ENCODE data around the gene BRD9.

The BRD9 gene

DNA sequence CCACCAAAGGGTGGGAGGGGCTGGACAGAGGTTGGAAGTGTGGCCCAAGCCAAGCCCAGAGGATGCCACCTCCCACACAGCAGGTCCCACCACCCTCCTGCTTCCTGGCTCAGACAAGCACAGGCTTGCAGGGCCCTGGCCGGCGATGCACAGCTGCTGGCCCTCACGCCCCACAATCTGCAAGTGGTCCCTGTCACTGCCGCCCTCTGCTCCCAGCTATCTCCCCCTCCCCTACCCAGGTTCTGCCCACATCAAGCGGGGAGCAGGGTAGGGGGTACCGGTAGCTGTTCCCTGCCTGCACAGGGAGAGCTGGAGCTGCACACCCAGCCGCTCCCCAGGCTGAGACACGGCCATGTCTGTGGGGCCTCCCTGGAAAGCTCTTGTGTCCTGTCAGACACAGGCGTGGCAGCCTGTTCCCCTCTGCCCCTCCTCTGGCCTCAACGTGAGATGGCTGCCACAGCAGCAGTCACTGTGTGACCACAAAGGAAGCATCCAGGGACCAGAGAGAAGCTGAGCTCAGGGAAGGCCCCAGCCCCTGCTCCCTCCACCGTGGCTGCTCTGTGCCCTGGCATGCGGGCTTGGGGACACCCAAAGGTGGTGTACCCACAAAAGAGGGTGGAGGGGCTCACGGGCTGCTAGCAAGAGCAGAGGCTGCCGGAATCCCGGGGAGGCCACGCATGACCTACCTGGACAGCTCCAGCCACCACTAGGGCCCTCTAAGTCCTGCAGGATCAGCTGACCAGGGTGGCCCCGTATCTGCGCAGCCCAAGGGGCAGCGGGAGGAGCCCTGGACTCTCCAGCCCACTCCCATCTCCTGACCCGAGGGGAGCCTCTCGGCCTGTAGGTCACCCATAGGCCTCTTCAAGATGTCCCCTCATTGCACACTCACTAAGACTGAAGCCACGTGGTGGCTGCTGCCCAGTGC is 30.9 kb downstream of the BRD9 start:
- H3K36me3 ChIP-seq (ENCODE audit: control insufficient read depth, insufficient read depth, low read length, severe bottlenecking) = peaks cover 11% of the 10 kb centered on the region
- no peaks in the 10 kb centered on the region for H3K9me3 ChIP-seq (ENCODE audit: control insufficient read depth, low read length)
- H3K9ac ChIP-seq (ENCODE audit: low read length) = no peak overlapping the region
- no peaks in the 10 kb centered on the region for H3K27me3 ChIP-seq (replicated peaks; ENCODE audit: control insufficient read depth, insufficient read depth, low read length)
- H3K4me1 ChIP-seq (ENCODE audit: control insufficient read depth, insufficient read depth, low read length) = no peaks in the 10 kb centered on the region
- no peak overlapping the region for H3K4me3 ChIP-seq (ENCODE audit: low read length)
- DNase-seq (ENCODE audit: low read depth) = no peak

DNA sequence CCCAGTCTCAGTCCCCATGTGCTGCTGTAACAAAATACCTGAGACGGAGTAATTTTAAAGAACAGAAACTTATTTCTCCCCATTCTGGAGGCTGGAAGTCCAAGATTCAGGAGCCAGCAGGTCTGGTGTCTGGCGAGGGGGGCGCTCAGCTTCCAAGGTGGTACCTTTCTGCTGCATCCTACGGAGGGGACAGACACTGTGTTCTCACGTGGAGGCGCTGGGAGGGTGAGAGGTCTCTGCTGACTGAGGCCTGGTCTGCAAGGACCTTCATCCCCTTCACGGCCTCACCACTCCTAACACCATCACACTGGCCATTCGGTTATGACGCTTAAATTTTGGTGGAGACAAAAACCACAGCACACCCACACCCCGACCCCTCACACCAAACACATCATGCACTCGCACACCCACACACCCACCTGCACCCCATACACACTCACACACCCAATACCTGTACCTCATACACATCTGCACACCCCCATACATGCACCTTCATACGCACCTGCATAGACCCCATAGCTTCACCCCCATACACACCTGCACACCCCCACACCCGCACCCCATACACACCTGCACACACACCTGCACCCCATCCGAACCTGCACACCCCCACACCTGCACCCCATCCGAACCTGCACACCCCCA is 32.0 kb downstream of the BRD9 start:
- Histone ChIP-seq H3K27me3 (replicated peaks; ENCODE audit: control insufficient read depth, insufficient read depth, low read length) (peaks cover 4% of the 10 kb centered on the region), H3K4me1 (ENCODE audit: control insufficient read depth, insufficient read depth, low read length) (no peaks in the 10 kb centered on the region), H3K9ac (ENCODE audit: low read length) (no peak overlapping the region), H3K4me3 (ENCODE audit: low read length) (no peak overlapping the region), H3K9me3 (ENCODE audit: control insufficient read depth, low read length) (no peaks in the 10 kb centered on the region), H3K36me3 (ENCODE audit: control insufficient read depth, insufficient read depth, low read length, severe bottlenecking) (peaks cover 11% of the 10 kb centered on the region)
- no peak for DNase-seq (ENCODE audit: low read depth)

DNA sequence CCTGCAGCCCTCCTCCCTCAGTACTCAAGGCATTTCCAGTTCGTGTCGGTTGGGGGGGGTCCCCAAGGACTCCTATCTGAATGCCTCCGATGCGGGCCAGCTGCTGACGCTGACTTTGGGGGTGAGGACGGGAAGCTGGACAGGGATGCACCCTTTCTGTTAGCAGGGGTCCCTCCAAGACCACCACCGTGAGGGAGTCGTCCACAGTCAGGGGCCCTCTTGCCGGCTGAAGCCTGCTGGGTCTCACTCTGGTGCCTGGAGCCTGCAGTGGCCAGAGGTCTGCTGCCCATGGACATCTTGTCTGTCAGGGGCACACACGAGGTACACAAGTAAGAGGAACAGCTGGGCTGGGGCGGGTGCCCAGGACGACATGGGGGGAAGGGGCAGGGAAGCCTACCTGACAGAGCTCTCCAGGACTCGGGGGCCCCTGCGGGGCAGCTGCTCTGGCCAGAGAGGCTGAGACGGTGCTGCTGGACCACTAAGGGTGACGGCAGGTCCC is 32.8 kb downstream of the BRD9 start:
- Histone ChIP-seq H3K9ac (ENCODE audit: low read length) (no peak overlapping the region), H3K36me3 (ENCODE audit: control insufficient read depth, insufficient read depth, low read length, severe bottlenecking) (peaks cover 11% of the 10 kb centered on the region), H3K9me3 (ENCODE audit: control insufficient read depth, low read length) (no peaks in the 10 kb centered on the region), H3K4me3 (ENCODE audit: low read length) (no peak overlapping the region), H3K27me3 (replicated peaks; ENCODE audit: control insufficient read depth, insufficient read depth, low read length) (peaks cover 4% of the 10 kb centered on the region), H3K4me1 (ENCODE audit: control insufficient read depth, insufficient read depth, low read length) (no peaks in the 10 kb centered on the region)
- DNase-seq (ENCODE audit: low read depth) = no peak

DNA sequence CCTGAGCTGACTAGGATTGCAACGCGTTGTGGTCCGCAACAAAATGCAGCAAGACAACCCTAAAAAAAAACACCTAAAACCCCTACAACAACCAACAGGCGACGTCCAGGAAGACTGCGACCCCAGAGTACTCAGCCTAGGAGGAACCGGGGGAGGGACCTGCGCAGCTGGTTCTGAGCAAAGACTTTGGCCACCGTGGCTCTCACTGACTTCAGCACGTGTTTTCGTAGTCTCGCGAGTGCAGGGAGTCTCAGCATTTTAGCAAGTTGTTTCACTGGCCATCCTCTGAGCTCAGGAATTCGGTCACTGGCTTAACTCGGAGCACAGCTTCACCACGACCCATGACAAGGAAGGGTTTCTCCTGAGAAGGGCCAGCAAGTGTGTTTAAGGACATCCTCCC is 33.2 kb downstream of the BRD9 start:
- no peaks in the 10 kb centered on the region for H3K4me1 ChIP-seq (ENCODE audit: control insufficient read depth, insufficient read depth, low read length)
- peaks cover 9% of the 10 kb centered on the region for H3K36me3 ChIP-seq (ENCODE audit: control insufficient read depth, insufficient read depth, low read length, severe bottlenecking)
- H3K4me3 ChIP-seq (ENCODE audit: low read length) = no peak overlapping the region
- DNase-seq (ENCODE audit: low read depth) = no peak
- H3K27me3 ChIP-seq (replicated peaks; ENCODE audit: control insufficient read depth, insufficient read depth, low read length) = peaks cover 5% of the 10 kb centered on the region
- no peaks in the 10 kb centered on the region for H3K9me3 ChIP-seq (ENCODE audit: control insufficient read depth, low read length)
- H3K9ac ChIP-seq (ENCODE audit: low read length) = no peak overlapping the region

DNA sequence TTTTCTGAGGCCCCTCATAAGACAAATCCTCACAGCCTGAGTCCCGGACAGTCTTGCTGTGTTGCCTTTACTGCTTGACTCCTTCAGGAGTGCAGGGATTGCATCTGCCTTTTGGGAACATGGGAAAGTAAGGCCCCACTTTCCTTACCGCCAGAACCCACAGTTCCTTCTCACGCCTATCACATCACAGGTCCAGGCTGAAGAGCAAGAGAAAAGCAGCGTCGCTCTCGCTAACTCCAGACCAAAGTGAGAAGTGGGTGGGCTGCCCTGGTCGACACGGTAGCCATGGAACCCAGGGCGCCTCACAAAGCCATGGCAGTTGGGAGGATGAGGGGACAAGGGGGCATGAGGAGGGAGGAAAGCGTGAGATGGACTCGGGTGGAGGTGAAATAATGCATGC is 33.9 kb downstream of the BRD9 start:
- Histone ChIP-seq H3K9me3 (ENCODE audit: control insufficient read depth, low read length) (no peaks in the 10 kb centered on the region), H3K4me3 (ENCODE audit: low read length) (no peak overlapping the region), H3K9ac (ENCODE audit: low read length) (no peak overlapping the region), H3K4me1 (ENCODE audit: control insufficient read depth, insufficient read depth, low read length) (no peaks in the 10 kb centered on the region), H3K27me3 (replicated peaks; ENCODE audit: control insufficient read depth, insufficient read depth, low read length) (peaks cover 7% of the 10 kb centered on the region), H3K36me3 (ENCODE audit: control insufficient read depth, insufficient read depth, low read length, severe bottlenecking) (peaks cover 3% of the 10 kb centered on the region)
- DNase-seq (ENCODE audit: low read depth) = no peak

DNA sequence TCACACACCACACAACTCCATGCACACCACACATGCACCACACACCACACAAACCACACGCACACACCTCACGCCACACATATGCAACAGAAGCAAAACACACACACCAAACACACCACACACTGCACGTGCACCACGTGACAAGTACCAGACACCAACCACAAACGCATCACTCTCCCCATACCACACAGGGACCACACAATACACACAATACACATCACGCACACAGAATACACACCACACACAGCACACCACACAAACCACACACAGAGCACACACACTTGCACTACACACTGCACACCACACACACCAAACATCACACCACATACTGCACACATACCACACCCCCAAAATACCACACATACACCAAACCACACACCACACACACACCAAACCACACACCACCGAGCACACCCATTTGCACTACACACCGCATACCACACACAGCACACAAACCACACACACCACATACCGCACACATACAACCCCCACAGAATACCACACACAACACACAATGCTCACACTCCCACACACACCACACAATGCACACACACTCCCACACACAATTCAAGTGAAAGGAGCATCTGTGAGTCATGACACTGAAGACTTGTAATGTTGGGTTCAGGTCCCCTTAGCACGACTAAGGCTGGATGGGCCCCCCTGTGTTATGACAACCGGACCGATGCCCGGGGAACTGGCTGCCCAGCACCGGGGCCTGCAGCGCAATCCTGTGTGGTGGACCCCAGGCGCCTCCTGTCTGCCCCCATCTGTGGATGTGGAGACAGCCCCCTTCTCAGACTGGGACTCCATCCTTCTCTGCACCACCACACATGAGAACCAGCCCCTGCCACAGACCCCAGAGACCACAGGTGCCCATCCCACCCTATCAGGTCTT is 35.8 kb downstream of the BRD9 start:
- no peak overlapping the region for H3K9ac ChIP-seq (ENCODE audit: low read length)
- peaks cover 18% of the 10 kb centered on the region for H3K27me3 ChIP-seq (replicated peaks; ENCODE audit: control insufficient read depth, insufficient read depth, low read length)
- no peak for DNase-seq (ENCODE audit: low read depth)

DNA sequence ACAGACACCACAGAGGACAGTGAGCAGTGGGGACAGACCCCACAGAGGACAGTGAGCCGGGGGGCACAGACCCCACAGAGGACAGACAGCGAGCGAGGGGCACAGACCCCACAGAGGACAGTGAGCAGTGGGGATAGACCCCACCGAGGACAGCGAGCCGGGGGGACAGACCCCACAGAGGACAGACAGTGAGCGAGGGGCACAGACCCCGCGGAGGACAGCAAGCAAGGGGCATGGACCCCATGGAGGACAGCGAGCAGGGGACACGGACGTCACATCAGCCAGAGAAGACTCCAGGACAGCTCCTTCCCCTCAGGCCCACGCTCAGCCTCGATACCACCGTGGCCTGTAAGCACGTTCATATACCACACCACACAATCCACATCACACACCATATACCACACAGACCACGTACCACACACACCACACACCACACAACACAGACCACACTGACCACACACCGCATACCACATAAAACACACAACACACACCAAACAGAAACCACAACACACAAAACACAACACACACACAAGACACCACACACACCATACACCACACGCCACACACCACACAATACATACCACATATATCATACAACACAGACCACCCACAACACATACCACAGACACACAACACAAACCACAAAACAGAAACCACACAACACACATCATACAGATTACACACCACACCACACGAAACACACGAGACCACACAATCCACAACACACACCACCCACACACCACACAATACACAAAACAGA is 36.6 kb downstream of the BRD9 start:
- Histone ChIP-seq H3K9ac (ENCODE audit: low read length) (no peak overlapping the region), H3K36me3 (ENCODE audit: control insufficient read depth, insufficient read depth, low read length, severe bottlenecking) (no peaks in the 10 kb centered on the region), H3K4me1 (ENCODE audit: control insufficient read depth, insufficient read depth, low read length) (no peaks in the 10 kb centered on the region), H3K4me3 (ENCODE audit: low read length) (no peak overlapping the region), H3K27me3 (replicated peaks; ENCODE audit: control insufficient read depth, insufficient read depth, low read length) (peaks cover 18% of the 10 kb centered on the region), H3K9me3 (ENCODE audit: control insufficient read depth, low read length) (no peaks in the 10 kb centered on the region)
- no peak for DNase-seq (ENCODE audit: low read depth)

More for the DNA sequence above, 35.8 kb downstream of the BRD9 start:
- Histone ChIP-seq H3K36me3 (ENCODE audit: control insufficient read depth, insufficient read depth, low read length, severe bottlenecking) (no peaks in the 10 kb centered on the region), H3K4me3 (ENCODE audit: low read length) (no peak overlapping the region), H3K9me3 (ENCODE audit: control insufficient read depth, low read length) (no peaks in the 10 kb centered on the region), H3K4me1 (ENCODE audit: control insufficient read depth, insufficient read depth, low read length) (no peaks in the 10 kb centered on the region)

DNA sequence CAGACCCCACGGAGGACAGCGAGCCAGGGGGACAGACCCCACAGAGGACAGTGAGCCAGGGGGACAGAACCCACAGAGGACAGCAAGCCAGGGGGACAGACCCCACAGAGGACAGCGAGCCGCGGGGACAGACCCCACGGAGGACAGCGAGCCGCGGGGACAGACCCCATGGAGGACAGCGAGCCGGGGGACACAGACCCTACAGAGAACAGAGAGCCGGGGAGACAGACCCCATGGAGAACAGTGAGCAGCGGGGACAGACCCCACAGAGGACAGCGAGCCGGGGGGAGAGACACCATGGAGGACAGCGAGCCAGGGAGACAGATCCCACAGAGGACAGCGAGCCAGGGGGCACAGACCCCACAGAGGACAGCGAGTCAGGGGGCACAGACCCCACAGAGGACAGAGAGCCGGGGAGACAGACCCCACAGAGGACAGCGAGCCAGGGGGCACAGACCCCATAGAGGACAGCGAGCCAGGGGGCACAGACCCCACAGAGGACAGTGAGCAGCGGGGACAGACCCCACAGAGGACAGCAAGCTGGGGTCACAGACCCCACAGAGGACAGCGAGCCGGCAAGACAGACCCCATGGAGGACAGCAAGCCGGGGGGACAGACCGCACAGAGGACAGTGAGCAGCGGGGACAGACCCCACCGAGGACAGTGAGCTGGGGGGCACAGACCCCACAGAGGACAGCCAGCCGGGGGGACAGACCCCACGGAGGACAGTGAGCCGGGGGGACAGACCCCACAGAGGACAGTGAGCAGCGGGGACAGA is 37.4 kb downstream of the BRD9 start:
- H3K4me3 ChIP-seq (ENCODE audit: low read length) = no peak overlapping the region
- no peak for DNase-seq (ENCODE audit: low read depth)
- H3K27me3 ChIP-seq (replicated peaks; ENCODE audit: control insufficient read depth, insufficient read depth, low read length) = peaks cover 26% of the 10 kb centered on the region

DNA sequence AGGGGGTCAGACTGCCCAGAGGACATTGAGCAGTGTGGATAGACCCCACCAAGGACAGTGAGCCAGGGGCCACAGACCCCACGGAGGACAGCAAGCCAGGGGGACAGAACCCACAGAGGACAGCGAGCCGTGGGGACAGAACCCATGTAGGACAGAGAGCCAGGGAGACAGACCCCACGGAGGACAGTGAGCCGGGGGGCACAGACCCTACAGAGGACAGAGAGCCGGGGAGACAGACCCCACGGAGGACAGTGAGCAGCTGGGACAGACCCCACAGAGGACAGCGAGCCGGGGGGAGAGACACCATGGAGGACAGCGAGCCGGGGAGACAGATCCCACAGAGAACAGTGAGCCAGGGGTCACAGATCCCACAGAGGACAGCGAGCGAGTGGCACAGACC is 38.4 kb downstream of the BRD9 start:
- no peak for DNase-seq (ENCODE audit: low read depth)
- Histone ChIP-seq H3K9ac (ENCODE audit: low read length) (no peak overlapping the region), H3K27me3 (replicated peaks; ENCODE audit: control insufficient read depth, insufficient read depth, low read length) (peaks cover 33% of the 10 kb centered on the region), H3K4me1 (ENCODE audit: control insufficient read depth, insufficient read depth, low read length) (no peaks in the 10 kb centered on the region), H3K36me3 (ENCODE audit: control insufficient read depth, insufficient read depth, low read length, severe bottlenecking) (no peaks in the 10 kb centered on the region), H3K4me3 (ENCODE audit: low read length) (no peak overlapping the region), H3K9me3 (ENCODE audit: control insufficient read depth, low read length) (no peaks in the 10 kb centered on the region)

More for the DNA sequence above, 37.4 kb downstream of the BRD9 start:
- Histone ChIP-seq H3K9ac (ENCODE audit: low read length) (no peak overlapping the region), H3K36me3 (ENCODE audit: control insufficient read depth, insufficient read depth, low read length, severe bottlenecking) (no peaks in the 10 kb centered on the region), H3K9me3 (ENCODE audit: control insufficient read depth, low read length) (no peaks in the 10 kb centered on the region), H3K4me1 (ENCODE audit: control insufficient read depth, insufficient read depth, low read length) (no peaks in the 10 kb centered on the region)

Data from adipocyte (in vitro differentiated cells).